ENCODE data around the gene DNAH1. TPM values are rescaled to one million over a fixed set of nuclear protein-coding genes. Genes with fewer than 3 reads are reported as not detected.

DNAH1 gene
- total and polyA plus RNA-seq, 2 of the 4 experiments (the other 2 are of a cell fraction) = 2.0 to 4.0 TPM

- WGBS, 2 experiments (ENCODE audit: extremely low coverage in 2 of 2, insufficient read length in 1 of 2) = 87% methylated on average over 8 of the region's 13 CpGs; no CpG with 5 or more reads in 1 of the 2 experiments
- H4K8ac ChIP-seq (ENCODE audit: low read depth in 2 of 2, low read length in 2 of 2) = no peak overlapping the region
Observed at GRCh38 chr3:52347716-52348635, 31.9 kb downstream of the DNAH1 start.

More at GRCh38 chr3:52347716-52348635, 31.9 kb downstream of the DNAH1 start:
- no peak overlapping the region for H2AK9ac ChIP-seq (replicated peaks; ENCODE audit: low read depth, low read length, poor library complexity)
- no peaks in the 10 kb centered on the region for H3K27me3 ChIP-seq (ENCODE audit: control insufficient read depth, insufficient read depth, low read length)
- H2BK5ac ChIP-seq (ENCODE audit: low read depth, low read length, poor library complexity, severe bottlenecking) = no peak overlapping the region
- H2BK15ac ChIP-seq (ENCODE audit: low read depth, low read length) = no peak overlapping the region
- no peak overlapping the region for H4K91ac ChIP-seq (ENCODE audit: insufficient read depth, low read depth, low read length)
- no TSS peak for BruUV-seq (replicated peaks)
- H3K4ac ChIP-seq (ENCODE audit: low read depth, low read length) = no peak overlapping the region
- dilution Hi-C loops (cut with HindIII; ENCODE audit: low sequenced_read_pairs, unreplicated experiment) (no loop called here), in situ Hi-C loops (cut with MboI; ENCODE audit: low sequenced_read_pairs) (no loop called here), intact Hi-C loops (cut with micrococcal nuclease) (no loop called here)
- H2BK20ac ChIP-seq (ENCODE audit: low read depth, low read length) = no peak overlapping the region
- no peak for DNase-seq
- H3K4me3 ChIP-seq (ENCODE audit: insufficient read depth, low read depth, low read length) = no peak overlapping the region
- no peak overlapping the region for H3K9ac ChIP-seq (ENCODE audit: low read depth, low read length)
- no peaks in the 10 kb centered on the region; the same call in 1 of the 2 replicates for H4K20me1 ChIP-seq (ENCODE audit: insufficient read depth, low read length)
- peaks cover 15% of the 10 kb centered on the region for H3K4me1 ChIP-seq (ENCODE audit: control insufficient read depth, insufficient read depth, low read length)
- H2AFZ ChIP-seq (replicated peaks; ENCODE audit: low read length, poor library complexity) = no peak overlapping the region
- H2BK120ac ChIP-seq (ENCODE audit: low read depth, low read length) = no peak overlapping the region
- H2AK5ac ChIP-seq (ENCODE audit: low read depth, low read length) = no peak overlapping the region; the same call in 1 of the 2 replicates
- TF ChIP-seq MAFK (IDR thresholded peaks at IDR 0.05; ENCODE audit: low read depth, low read length) = no peak
- TF ChIP-seq ELK1 (IDR thresholded peaks at IDR 0.05; ENCODE audit: borderline replicate concordance, low read depth, low read length) = no peak
- TF ChIP-seq CHD1 (IDR thresholded peaks at IDR 0.05; ENCODE audit: low read depth, low read length) = no peak
- TF ChIP-seq CTCF (conservative IDR thresholded peaks at IDR 0.05; ENCODE audit: low read depth, low read length) = no peak
- no peak for TF ChIP-seq FOS (IDR thresholded peaks at IDR 0.05; ENCODE audit: low read depth, low read length)
- TF ChIP-seq MAZ (IDR thresholded peaks at IDR 0.05; ENCODE audit: borderline replicate concordance, low read depth, low read length) = no peak
- TF ChIP-seq CEBPB (IDR thresholded peaks at IDR 0.05; ENCODE audit: low read depth, low read length) = no peak
- no peak for TF ChIP-seq USF2 (IDR thresholded peaks at IDR 0.05; ENCODE audit: low read depth, low read length)
- TF ChIP-seq RAD21 (IDR thresholded peaks at IDR 0.05; ENCODE audit: low read length) = no peak
- TF ChIP-seq NFE2L2 (IDR thresholded peaks at IDR 0.05; ENCODE audit: low read depth, low read length) = no peak
- no peak for TF ChIP-seq SMC3 (IDR thresholded peaks at IDR 0.05; ENCODE audit: low read depth, low read length)
- TF ChIP-seq MXI1 (IDR thresholded peaks at IDR 0.05; ENCODE audit: borderline replicate concordance, low read depth, low read length) = no peak
- TF ChIP-seq RFX5 (IDR thresholded peaks at IDR 0.05; ENCODE audit: low read depth, low read length) = no peak
- no peak overlapping the region for H3K18ac ChIP-seq (ENCODE audit: low read depth, low read length)
- ChIA-PET CTCF (no interaction called here), POLR2A (ENCODE audit: unreplicated experiment) (no interaction called here)
- no peak overlapping the region for H4K5ac ChIP-seq (ENCODE audit: low read depth, low read length)
- no peak for ATAC-seq (ENCODE audit: low read depth)
- H3K23ac ChIP-seq (ENCODE audit: low read depth, low read length) = no peak overlapping the region
- H3K14ac ChIP-seq (replicated peaks; ENCODE audit: low read depth, low read length) = no peak overlapping the region
- H3K27ac ChIP-seq (ENCODE audit: insufficient read depth, low read length) = no peak overlapping the region
- no peaks in the 10 kb centered on the region for H3K9me3 ChIP-seq (ENCODE audit: control insufficient read depth, insufficient read depth, low read length)
- peaks cover 3% of the 10 kb centered on the region; the same call in 1 of the 2 replicates for H3K36me3 ChIP-seq (ENCODE audit: control insufficient read depth, insufficient read depth, low read length)
- H3K79me1 ChIP-seq (ENCODE audit: low read depth in 1 of 2, low read length in 2 of 2) = no peaks in the 10 kb centered on the region
- no peak overlapping the region for H3K56ac ChIP-seq (ENCODE audit: extremely low read depth, insufficient read depth, low read length)
- H3K4me2 ChIP-seq (ENCODE audit: low read depth, low read length) = no peak overlapping the region
- peaks cover 16% of the 10 kb centered on the region for H3K9me1 ChIP-seq (ENCODE audit: insufficient read depth, low read length)
